ENCODE measurements around the gene PRSS33. TPM values are rescaled to one million over a fixed set of nuclear protein-coding genes. Genes with fewer than 3 reads are reported as not detected.

PRSS33 gene
- total RNA-seq, 1 donor from 2014 or later, result not detected

- Histone ChIP-seq H3K4me1 (ENCODE audit: control insufficient read depth in 3 of 3, insufficient read depth in 3 of 3, low read length in 3 of 3) (no peaks in the 10 kb centered on the region), H3K27ac (ENCODE audit: low read depth, low read length) (no peak overlapping the region), H3K4me3 (ENCODE audit: low read length in 3 of 3) (no peak overlapping the region), H3K36me3 (ENCODE audit: control insufficient read depth in 3 of 3, insufficient read depth in 3 of 3, low read length in 3 of 3) (no peaks in the 10 kb centered on the region), H3K27me3 (ENCODE audit: control insufficient read depth in 3 of 3, insufficient read depth in 3 of 3, low read length in 3 of 3) (peaks cover 7 to 37% (median 27%) of the 10 kb centered on the region in 3 donors), H3K9me3 (ENCODE audit: control insufficient read depth in 3 of 3, low read length in 3 of 3) (no peaks in the 10 kb centered on the region), H3K9ac (ENCODE audit: low read depth in 1 of 3, low read length in 3 of 3) (no peak overlapping the region)
Measured at GRCh38 chr16:2821487-2822157, 34.3 kb upstream of the PRSS33 start.

GRCh38 chr16:2820836-2821486, 33.6 kb upstream of the PRSS33 start:
- H3K27ac ChIP-seq (ENCODE audit: low read depth, low read length), result no peak overlapping the region
- no peaks in the 10 kb centered on the region for H3K9me3 ChIP-seq (ENCODE audit: control insufficient read depth in 3 of 3, low read length in 3 of 3)
- no peaks in the 10 kb centered on the region for H3K36me3 ChIP-seq (ENCODE audit: control insufficient read depth in 3 of 3, insufficient read depth in 3 of 3, low read length in 3 of 3)
- no peak overlapping the region for H3K9ac ChIP-seq (ENCODE audit: low read depth in 1 of 3, low read length in 3 of 3)
- no peak overlapping the region for H3K4me3 ChIP-seq (ENCODE audit: low read length in 3 of 3)
- peaks cover 7 to 39% (median 27%) of the 10 kb centered on the region in 3 donors for H3K27me3 ChIP-seq (ENCODE audit: control insufficient read depth in 3 of 3, insufficient read depth in 3 of 3, low read length in 3 of 3)
- no peaks in the 10 kb centered on the region for H3K4me1 ChIP-seq (ENCODE audit: control insufficient read depth in 3 of 3, insufficient read depth in 3 of 3, low read length in 3 of 3)

GRCh38 chr16:2819939-2820835, 32.8 kb upstream of the PRSS33 start:
- H3K9me3 ChIP-seq (ENCODE audit: control insufficient read depth in 3 of 3, low read length in 3 of 3), result no peaks in the 10 kb centered on the region
- H3K4me3 ChIP-seq (ENCODE audit: low read length in 3 of 3), result no peak overlapping the region
- no peaks in the 10 kb centered on the region for H3K4me1 ChIP-seq (ENCODE audit: control insufficient read depth in 3 of 3, insufficient read depth in 3 of 3, low read length in 3 of 3)
- no peaks in the 10 kb centered on the region for H3K36me3 ChIP-seq (ENCODE audit: control insufficient read depth in 3 of 3, insufficient read depth in 3 of 3, low read length in 3 of 3)
- H3K27me3 ChIP-seq (ENCODE audit: control insufficient read depth in 3 of 3, insufficient read depth in 3 of 3, low read length in 3 of 3), result peaks cover 7 to 44% (median 29%) of the 10 kb centered on the region in 3 donors
- H3K27ac ChIP-seq (ENCODE audit: low read depth, low read length), result no peak overlapping the region
- no peak overlapping the region for H3K9ac ChIP-seq (ENCODE audit: low read depth in 1 of 3, low read length in 3 of 3)

GRCh38 chr16:2819179-2819938, 32.0 kb upstream of the PRSS33 start:
- Histone ChIP-seq H3K9me3 (ENCODE audit: control insufficient read depth in 3 of 3, low read length in 3 of 3) (no peaks in the 10 kb centered on the region), H3K27ac (ENCODE audit: low read depth, low read length) (no peak overlapping the region), H3K4me3 (ENCODE audit: low read length in 3 of 3) (no peak overlapping the region), H3K9ac (ENCODE audit: low read depth in 1 of 3, low read length in 3 of 3) (no peak overlapping the region), H3K4me1 (ENCODE audit: control insufficient read depth in 3 of 3, insufficient read depth in 3 of 3, low read length in 3 of 3) (no peaks in the 10 kb centered on the region), H3K36me3 (ENCODE audit: control insufficient read depth in 3 of 3, insufficient read depth in 3 of 3, low read length in 3 of 3) (no peaks in the 10 kb centered on the region), H3K27me3 (ENCODE audit: control insufficient read depth in 3 of 3, insufficient read depth in 3 of 3, low read length in 3 of 3) (peaks cover 12 to 48% (median 33%) of the 10 kb centered on the region in 3 donors)

- Histone ChIP-seq H3K9ac (ENCODE audit: low read depth in 1 of 3, low read length in 3 of 3) (no peak overlapping the region), H3K27me3 (ENCODE audit: control insufficient read depth in 3 of 3, insufficient read depth in 3 of 3, low read length in 3 of 3) (peaks cover 13 to 48% (median 33%) of the 10 kb centered on the region in 3 donors), H3K36me3 (ENCODE audit: control insufficient read depth in 3 of 3, insufficient read depth in 3 of 3, low read length in 3 of 3) (no peaks in the 10 kb centered on the region), H3K9me3 (ENCODE audit: control insufficient read depth in 3 of 3, low read length in 3 of 3) (no peaks in the 10 kb centered on the region), H3K4me3 (ENCODE audit: low read length in 3 of 3) (no peak overlapping the region), H3K4me1 (ENCODE audit: control insufficient read depth in 3 of 3, insufficient read depth in 3 of 3, low read length in 3 of 3) (no peaks in the 10 kb centered on the region), H3K27ac (ENCODE audit: low read depth, low read length) (no peak overlapping the region)
Measured at GRCh38 chr16:2818272-2818876, 31.0 kb upstream of the PRSS33 start.

GRCh38 chr16:2817340-2818271, 30.2 kb upstream of the PRSS33 start:
- H3K27ac ChIP-seq (ENCODE audit: low read depth, low read length), result no peak overlapping the region
- H3K4me3 ChIP-seq (ENCODE audit: low read length in 3 of 3), result no peak overlapping the region
- H3K27me3 ChIP-seq (ENCODE audit: control insufficient read depth in 3 of 3, insufficient read depth in 3 of 3, low read length in 3 of 3), result peaks cover 13 to 48% (median 33%) of the 10 kb centered on the region in 3 donors
- no peaks in the 10 kb centered on the region for H3K36me3 ChIP-seq (ENCODE audit: control insufficient read depth in 3 of 3, insufficient read depth in 3 of 3, low read length in 3 of 3)
- no peaks in the 10 kb centered on the region for H3K9me3 ChIP-seq (ENCODE audit: control insufficient read depth in 3 of 3, low read length in 3 of 3)
- H3K9ac ChIP-seq (ENCODE audit: low read depth in 1 of 3, low read length in 3 of 3), result no peak overlapping the region
- H3K4me1 ChIP-seq (ENCODE audit: control insufficient read depth in 3 of 3, insufficient read depth in 3 of 3, low read length in 3 of 3), result no peaks in the 10 kb centered on the region

GRCh38 chr16:2816751-2817339, 29.5 kb upstream of the PRSS33 start, which contains the start of gene PRSS21:
TSS of gene PRSS21 (plus strand) at chr16:2817237. CDS start at chr16:2817269, 32 bp downstream.
- H3K9ac ChIP-seq (ENCODE audit: low read depth in 1 of 3, low read length in 3 of 3), result no peak within 1 kb of the TSS
- no peak within 1 kb of the TSS for H3K27ac ChIP-seq (ENCODE audit: low read depth, low read length)
- H3K4me1 ChIP-seq (ENCODE audit: control insufficient read depth in 3 of 3, insufficient read depth in 3 of 3, low read length in 3 of 3), result peaks cover 3 to 5% (median 5%) of the 10 kb centered on the region in 3 donors
- no peaks in the 10 kb centered on the region for H3K9me3 ChIP-seq (ENCODE audit: control insufficient read depth in 3 of 3, low read length in 3 of 3)
- H3K4me3 ChIP-seq (ENCODE audit: low read length in 3 of 3), result no peak within 1 kb of the TSS
- no peaks in the 10 kb centered on the region for H3K36me3 ChIP-seq (ENCODE audit: control insufficient read depth in 3 of 3, insufficient read depth in 3 of 3, low read length in 3 of 3)
- peaks cover 18 to 52% (median 33%) of the 10 kb centered on the region in 3 donors for H3K27me3 ChIP-seq (ENCODE audit: control insufficient read depth in 3 of 3, insufficient read depth in 3 of 3, low read length in 3 of 3)

- Histone ChIP-seq H3K9ac (ENCODE audit: low read depth in 1 of 3, low read length in 3 of 3) (no peak overlapping the region), H3K27me3 (ENCODE audit: control insufficient read depth in 3 of 3, insufficient read depth in 3 of 3, low read length in 3 of 3) (peaks cover 25 to 59% (median 33%) of the 10 kb centered on the region in 3 donors), H3K9me3 (ENCODE audit: control insufficient read depth in 3 of 3, low read length in 3 of 3) (no peaks in the 10 kb centered on the region), H3K36me3 (ENCODE audit: control insufficient read depth in 3 of 3, insufficient read depth in 3 of 3, low read length in 3 of 3) (no peaks in the 10 kb centered on the region), H3K4me3 (ENCODE audit: low read length in 3 of 3) (no peak overlapping the region), H3K4me1 (ENCODE audit: control insufficient read depth in 3 of 3, insufficient read depth in 3 of 3, low read length in 3 of 3) (peaks cover 7 to 10% (median 10%) of the 10 kb centered on the region in 3 donors), H3K27ac (ENCODE audit: low read depth, low read length) (no peak overlapping the region)
Measured at GRCh38 chr16:2815299-2815771, 28.0 kb upstream of the PRSS33 start.

Data from skeletal muscle tissue (tissue), 4 donors.